Panc1 (cell line): Measurements from ENCODE around the gene RXRB.

Experiments
- CTCF ChIP-seq: fragments of 450-650 bp; IDR thresholded peaks from 2 replicates; pipeline ENCODE4 v1.5.1; 2017; ENCODE audit warnings: mild to moderate bottlenecking
- POLR2AphosphoS5 ChIP-seq: IDR thresholded peaks from 2 replicates; pipeline ENCODE4 v1.6.1; 2012; ENCODE audit warnings: mild to moderate bottlenecking, low read depth, low read length, moderate library complexity
- REST ChIP-seq, 2 experiments: IDR thresholded peaks; 2 replicates each; pipeline ENCODE4 v1.6.1; 2011 to 2012; ENCODE audit warnings: low read depth in 2 of 2, control low read depth in 1 of 2, low read length in 1 of 2, mild to moderate bottlenecking in 1 of 2, moderate library complexity in 1 of 2; ENCODE audit not compliant: insufficient read depth in 1 of 2
- SIN3A ChIP-seq: IDR thresholded peaks from 2 replicates; pipeline ENCODE4 v1.6.1; 2012; ENCODE audit warnings: low read depth, mild to moderate bottlenecking, low read length, moderate library complexity, borderline replicate concordance; ENCODE audit not compliant: insufficient read depth
- TCF7L2 ChIP-seq: IDR thresholded peaks from 2 replicates; pipeline ENCODE4 v1.6.1; 2011; ENCODE audit warnings: mild to moderate bottlenecking, low read depth, low read length, inconsistent platforms

- TF ChIP-seq POLR2AphosphoS5 = no peak
- no peak for TF ChIP-seq CTCF
- no peak for TF ChIP-seq REST (IDR thresholded peaks at IDR 0.05; ENCODE audit: insufficient read depth in 1 of 2, low read depth in 2 of 2, low read length in 1 of 2)
- no peak for TF ChIP-seq TCF7L2
- TF ChIP-seq SIN3A = no peak
These were observed 31.8 kb downstream of the RXRB start for GRCh38 chr6:33168639-33169038.
